Stimulated activated CD4-positive, alpha-beta T cell treated with anti-CD3 and anti-CD28 coated beads, Interleukin-15, amount 100 ng/mL, for 24 hours (primary cell): ENCODE measurements around the gene NPTXR.
"Not testable (repeated sequence)": the region's sequence is repeated elsewhere in the genome, so short reads cannot be mapped to it uniquely, and the experiment has no call there.

ENCODE experiments used
- DNase-seq: peaks from one replicate; pipeline ENCODE4 v3.0.0-alpha.2; 2020

NPTXR gene

GRCh38 chr22:38830026-38830844 lies 13.6 kb downstream of the NPTXR start:
- DNase-seq = no peak

GRCh38 chr22:38829485-38829884 lies 14.3 kb downstream of the NPTXR start:
- DNase-seq = no peak

GRCh38 chr22:38828616-38829205 lies 15.1 kb downstream of the NPTXR start:
- DNase-seq = no peak

GRCh38 chr22:38828191-38828590 lies 15.6 kb downstream of the NPTXR start:
- DNase-seq = no peak

GRCh38 chr22:38827510-38827909 lies 16.3 kb downstream of the NPTXR start:
- DNase-seq = no peak

GRCh38 chr22:38826801-38827200 lies 17.0 kb downstream of the NPTXR start:
- no peak for DNase-seq

- no peak for DNase-seq
These were observed 17.4 kb downstream of the NPTXR start for GRCh38 chr22:38826386-38826785.

- peak; percentile 51 for DNase-seq
These were observed 19.2 kb downstream of the NPTXR start for GRCh38 chr22:38824585-38824984.

GRCh38 chr22:38823637-38824036 lies 20.2 kb downstream of the NPTXR start:
- no peak for DNase-seq

GRCh38 chr22:38823076-38823475 lies 20.8 kb downstream of the NPTXR start:
- no peak for DNase-seq

GRCh38 chr22:38820020-38820419 lies 23.8 kb downstream of the NPTXR start:
- DNase-seq = no peak

- no peak for DNase-seq
These were observed 24.4 kb downstream of the NPTXR start for GRCh38 chr22:38819387-38819940.

- DNase-seq = no peak
These were observed 26.6 kb downstream of the NPTXR start for GRCh38 chr22:38817196-38817595.

GRCh38 chr22:38815842-38816241 lies 28.0 kb downstream of the NPTXR start:
- no peak for DNase-seq

- no peak for DNase-seq
These were observed 32.6 kb downstream of the NPTXR start for GRCh38 chr22:38811241-38811640.

- DNase-seq = not testable (repeated sequence)
These were observed 38.7 kb downstream of the NPTXR start for GRCh38 chr22:38805041-38805593.

GRCh38 chr22:38802671-38803121 lies 41.1 kb downstream of the NPTXR start:
- DNase-seq = no peak

- DNase-seq = no peak
These were observed 44.4 kb downstream of the NPTXR start for GRCh38 chr22:38799265-38800002.

- no peak for DNase-seq
These were observed 45.3 kb downstream of the NPTXR start for GRCh38 chr22:38798496-38798895.

- DNase-seq = no peak
These were observed 47.4 kb downstream of the NPTXR start for GRCh38 chr22:38796262-38796957.

- DNase-seq = no peak
These were observed 48.3 kb downstream of the NPTXR start for GRCh38 chr22:38795569-38795968.

- DNase-seq = peak; percentile 94
These were observed 49.9 kb downstream of the NPTXR start, which contains the start of gene DNAL4 for GRCh38 chr22:38793721-38794466. Gene DNAL4, minus strand, starts transcription at chr22:38794143. Its CDS starts 11,412 bp downstream, at chr22:38782731.
